HepG2 (cell line): ENCODE data around the gene PDGFRB. TPM values are rescaled to one million over a fixed set of nuclear protein-coding genes. Genes with fewer than 3 reads are reported as not detected.

ENCODE experiments used
- ATAC-seq: fragments of 200-7000 bp; cut with Tn5 transposase; 3 replicates; pipeline ENCODE4 v1.9.1; 2020; ENCODE audit warnings: mild to moderate bottlenecking, moderate library complexity
- BruUV-seq: library from RNA; stranded (reverse); fragments of 400-500 nt; replicated peaks from 2 replicates; lab custom pipeline; 2021; lab: Mats Ljungman, UMichigan
- CTCF ChIA-PET: fragments of 300-600 bp; formaldehyde crosslinking; extraction: SDS; loops from one replicate; lab custom pipeline; 2021; ENCODE audit warnings: low total read pairs, inconsistent platforms, low intra/inter-chr PET ratio; lab: Yijun Ruan, JAX
- POLR2A ChIA-PET: fragments of 350-600 bp; sonication (Branson Sonifier 250); formaldehyde crosslinking; loops from one replicate; lab custom pipeline; 2020; ENCODE audit warnings: antibody characterized with exemption, inconsistent platforms; lab: Yijun Ruan, JAX
- DNase-seq: peaks from one replicate; pipeline ENCODE4 v3.0.0-alpha.2; 2015; ENCODE audit warnings: low spot score
- FAIRE-seq: peaks from 3 replicates; lab custom pipeline; 2011; peaks lifted over from hg19 to GRCh38; lab: Jason Lieb, UNC
- H2AFZ ChIP-seq: one replicate; pipeline ENCODE4 v1.6.1; 2011; ENCODE audit warnings: low read length, inconsistent platforms
- H3K27ac ChIP-seq: fragments of 300-600 bp; 3 replicates; pipeline ENCODE4 v1.8.0; 2011; ENCODE audit warnings: mixed run types, mild to moderate bottlenecking, mixed read lengths, low read length, inconsistent platforms; ENCODE audit not compliant: insufficient read depth; ENCODE audit errors: extremely low read length
- H3K27me3 ChIP-seq, 2 experiments: fragments of 200-600 bp in 1 of 2; 2 replicates in 1 of 2; 3 replicates in 1 of 2; pipeline versions ENCODE4 v1.6.0 to v1.8.0; 2011; ENCODE audit warnings: low read length in 2 of 2, mild to moderate bottlenecking in 2 of 2, moderate library complexity in 2 of 2, inconsistent platforms in 1 of 2; ENCODE audit not compliant: insufficient read depth in 2 of 2, control insufficient read depth in 1 of 2
- H3K36me3 ChIP-seq, 2 experiments: fragments of 200-600 bp in 1 of 2; replicated peaks in 1 of 2; 2 replicates in 1 of 2; 3 replicates in 1 of 2; pipeline versions ENCODE4 v1.5.1 to v1.8.0; 2011; ENCODE audit warnings: low read length in 2 of 2, inconsistent platforms in 1 of 2; ENCODE audit not compliant: insufficient read depth in 2 of 2, control insufficient read depth in 1 of 2
- H3K4me1 ChIP-seq: 2 replicates; pipeline ENCODE4 v1.5.1; 2012; ENCODE audit warnings: low read length, inconsistent platforms; ENCODE audit not compliant: insufficient read depth
- H3K4me2 ChIP-seq: 2 replicates; pipeline ENCODE4 v1.6.0; 2011; ENCODE audit warnings: low read depth, low read length, inconsistent platforms
- H3K4me3 ChIP-seq, 3 experiments: fragments of 200-600 bp in 1 of 3; sonication (generic), shearing (Covaris generic) in 1 of 3; replicated peaks in 1 of 3; 2 replicates each; pipeline ENCODE4 v1.5.1; 2011 to 2016; ENCODE audit warnings: low read length in 3 of 3, inconsistent platforms in 2 of 3, low read depth in 2 of 3, mild to moderate bottlenecking in 2 of 3, control low read depth in 1 of 3, mixed read lengths in 1 of 3; ENCODE audit not compliant: insufficient read depth in 1 of 3
- H3K79me2 ChIP-seq: one replicate; pipeline ENCODE4 v1.6.1; 2011; ENCODE audit warnings: low read length, inconsistent platforms; ENCODE audit not compliant: insufficient read depth
- H3K9ac ChIP-seq: 2 replicates; pipeline ENCODE4 v1.6.0; 2011; ENCODE audit warnings: mild to moderate bottlenecking, low read depth, low read length, inconsistent platforms; ENCODE audit not compliant: insufficient read depth
- H3K9me3 ChIP-seq: 2 replicates; pipeline ENCODE4 v1.5.1; 2012; ENCODE audit warnings: mild to moderate bottlenecking, low read length
- H4K20me1 ChIP-seq: 2 replicates; pipeline ENCODE4 v1.6.0; 2011; ENCODE audit warnings: inconsistent platforms, mild to moderate bottlenecking, low read length, moderate library complexity; ENCODE audit not compliant: insufficient read depth
- CBX2 ChIP-seq, 2 experiments: fragments of 200-600 bp in 1 of 2; sonication (generic); formaldehyde crosslinking in 1 of 2; IDR thresholded peaks; 2 replicates each; pipeline versions ENCODE4 v1.7.0 to v1.8.1; 2018 to 2022; ENCODE audit warnings: low read depth in 2 of 2, low read length in 1 of 2, mild to moderate bottlenecking in 1 of 2, missing genetic modification reagents in 1 of 2
- FOXO4 ChIP-seq: sonication (generic); formaldehyde crosslinking; conservative IDR thresholded peaks from 2 replicates; pipeline ENCODE4 v1.8.1; 2023; ENCODE audit warnings: missing genetic modification reagents
- HINFP ChIP-seq: sonication (generic); formaldehyde crosslinking; IDR thresholded peaks from 2 replicates; pipeline ENCODE4 v1.4.0; 2020; ENCODE audit warnings: low read depth, mild to moderate bottlenecking, missing genetic modification reagents
- PAXIP1 ChIP-seq: sonication (generic); formaldehyde crosslinking; conservative IDR thresholded peaks from 2 replicates; pipeline ENCODE4 v1.4.0; 2020; ENCODE audit warnings: mild to moderate bottlenecking, missing genetic modification reagents, moderate library complexity
- RXRA ChIP-seq: sonication (generic); formaldehyde crosslinking; IDR thresholded peaks from 2 replicates; pipeline ENCODE4 v1.5.1; 2020; ENCODE audit warnings: missing genetic modification reagents
- SOX5 ChIP-seq: IDR thresholded peaks from 2 replicates; pipeline ENCODE4 v1.6.1; 2016; ENCODE audit warnings: borderline replicate concordance
- SOX6 ChIP-seq, 2 experiments: fragments of 450-650 bp in 1 of 2; sonication (generic) in 1 of 2; formaldehyde crosslinking in 1 of 2; IDR thresholded peaks; 2 replicates each; pipeline versions ENCODE4 v1.4.0 to v1.6.1; 2017 to 2020; ENCODE audit warnings: antibody characterized with exemption in 1 of 2, mild to moderate bottlenecking in 1 of 2, missing genetic modification reagents in 1 of 2
- TMF1 ChIP-seq: sonication (generic); formaldehyde crosslinking; IDR thresholded peaks from 2 replicates; pipeline ENCODE4 v1.8.1; 2022; ENCODE audit warnings: low read depth, missing genetic modification reagents
- ZMYM3 ChIP-seq: sonication (generic); formaldehyde crosslinking; IDR thresholded peaks from 2 replicates; pipeline ENCODE4 v1.5.1; 2020; ENCODE audit warnings: mild to moderate bottlenecking, missing genetic modification reagents
- ZNF629 ChIP-seq: sonication (generic); formaldehyde crosslinking; conservative IDR thresholded peaks from 2 replicates; pipeline ENCODE4 v1.5.0; 2020; ENCODE audit warnings: missing genetic modification reagents
- WGBS: methylation state at CpG from one replicate; pipeline ENCODE4 v1.1.6; 2017; ENCODE audit warnings: low lambda C conversion rate; 5-methylcytosine and 5-hydroxymethylcytosine counted together
- in situ Hi-C: cut with HindIII; loops from 2 replicates; pipeline ENCODE4 v1.10.0; 2017; ENCODE audit warnings: low pct_unique_long_range_greater_than_20kb; ENCODE audit not compliant: extremely low pct_ligation_motif_present
- intact Hi-C: fragments of 100-400 bp; cut with micrococcal nuclease; formaldehyde crosslinking; loops from one replicate; pipeline ENCODE4 v1.10.0; 2022; ENCODE audit not compliant: unreplicated experiment
- polyA plus RNA-seq, 8 experiments: library from polyadenylated mRNA; depleted of rRNA in 3 of 8; stranded (reverse) in 7 of 8; unstranded in 1 of 8; fragments of >200 nt; fragmentation: Illumina TruSeq in 4 of 8; extraction: Trizol in 4 of 8; gene quantifications; 2 replicates each; pipeline versions ENCODE4 v1.2.1 to v1.2.3, GENCODE V29; 2011 to 2016; ENCODE audit warnings: low read depth in 4 of 8, missing spikeins in 1 of 8, mixed read lengths in 1 of 8; ENCODE audit not compliant: insufficient read depth in 1 of 8
- total RNA-seq, 5 experiments: library from RNA; depleted of rRNA; stranded (reverse); fragments of >200 nt; fragmentation: Illumina TruSeq; extraction: Trizol; gene quantifications; 2 replicates each; pipeline ENCODE4 v1.2.3, GENCODE V29; 2016; ENCODE audit warnings: low read depth in 1 of 5
- TF ChIP-seq, protein P1 (sequence below): sonication (generic); formaldehyde crosslinking; IDR thresholded peaks from 2 replicates; pipeline ENCODE4 v1.4.0; 2020; ENCODE audit warnings: low read depth, mild to moderate bottlenecking, missing genetic modification reagents
- TF ChIP-seq, protein P2 (sequence below): sonication (generic); formaldehyde crosslinking; IDR thresholded peaks from 2 replicates; pipeline ENCODE4 v1.4.0; 2020; ENCODE audit warnings: missing genetic modification reagents

Gene PDGFRB
- total and polyA plus RNA-seq, 2 of the 13 experiments (the other 11 are each of a cell fraction or from before 2014, with no cell fraction given) = 4.0 to 21.0 TPM

DNA sequence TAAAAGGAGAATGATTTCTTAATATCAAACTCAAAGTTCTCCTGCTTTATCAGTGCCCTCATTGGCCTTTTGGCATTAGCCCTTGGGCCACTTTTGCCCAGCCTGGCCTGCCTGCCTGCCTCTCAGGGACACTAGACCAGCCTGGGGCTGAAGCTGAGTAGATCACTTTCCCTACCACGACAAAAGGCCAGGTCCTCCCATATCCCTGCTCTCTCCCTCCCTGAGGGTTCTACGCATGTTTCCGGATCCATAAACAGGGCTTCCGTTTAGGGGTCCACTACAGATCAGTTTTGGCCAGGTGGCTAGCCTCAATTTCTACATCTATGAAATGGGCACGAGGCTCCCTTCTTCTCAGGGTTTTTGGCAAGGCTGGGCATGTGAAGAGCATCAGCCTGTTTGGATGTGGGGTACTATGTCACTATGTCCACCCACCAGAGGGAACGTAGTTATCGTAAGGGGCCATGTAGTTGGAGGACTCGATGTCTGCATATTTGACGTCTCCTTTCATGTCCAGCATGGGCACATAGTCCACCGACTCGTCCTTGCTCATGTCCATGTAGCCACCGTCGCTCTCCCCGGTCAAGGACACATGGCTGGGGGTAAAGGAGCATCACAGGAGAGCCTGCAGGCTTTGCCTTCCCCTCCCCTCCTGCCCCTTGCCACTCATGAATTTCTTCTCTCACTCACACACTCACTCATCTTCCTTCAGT, 34.0 kb downstream of the PDGFRB start:
- Histone ChIP-seq H3K79me2 (no peaks in the 10 kb centered on the region), H4K20me1 (no peaks in the 10 kb centered on the region), H2AFZ (no peak overlapping the region), H3K36me3 (no peaks in the 10 kb centered on the region), H3K4me3 (no peak overlapping the region), H3K4me1 (peaks cover 18% of the 10 kb centered on the region), H3K9me3 (no peaks in the 10 kb centered on the region), H3K9ac (no peak overlapping the region), H3K27ac (no peak overlapping the region), H3K4me2 (peak overlapping the region; percentile 33; the same call in 1 of the 2 replicates), H3K27me3 (no peaks in the 10 kb centered on the region)
- POLR2A ChIA-PET = no interaction called here
- ATAC-seq (no peak; the same call in 2 of the 3 replicates), FAIRE-seq (no peak), DNase-seq (no peak)
- intact Hi-C loops = loop anchor here (10.0 kb wide), 1 partner anchor 287 kb away; no protein-coding TSS in a partner anchor
- BruUV-seq = no TSS peak
- CTCF ChIA-PET = interaction anchor here (1.3 kb wide), 1 partner anchor 287 kb away, joined by 3 read pairs; no protein-coding TSS in a partner anchor
- in situ Hi-C loops = no loop called here
- WGBS = 73% methylated on average over 7 of the region's 14 CpGs
- TF ChIP-seq TMF1 (CRISPR knock-in tag) (0 out of 2 replicates have a peak, but pooled peaks have one; percentile 40), SOX5 (CRISPR knock-in tag) (0 out of 2 replicates have a peak, but pooled peaks have one; percentile 9), ZMYM3 (CRISPR knock-in tag) (peak; percentile 40; the same call in 1 of the 2 replicates), HINFP (CRISPR knock-in tag) (peak; percentile 12; the same call in 1 of the 2 replicates), PAXIP1 (peak; percentile 13; the same call in 1 of the 2 replicates), RXRA (CRISPR knock-in tag) (peak; percentile 30; the same call in 1 of the 2 replicates), ZNF629 (peak; percentile 89), FOXO4 (CRISPR knock-in tag) (no peak), SOX6 (IDR thresholded peaks at IDR 0.05) (no peak), SOX6 (CRISPR knock-in tag; IDR thresholded peaks at IDR 0.05) (0 out of 2 replicates have a peak, but pooled peaks have one; percentile 1), CBX2 (IDR thresholded peaks at IDR 0.05; ENCODE audit: low read depth, low read length) (no peak), CBX2 (CRISPR knock-in tag; IDR thresholded peaks at IDR 0.05; ENCODE audit: low read depth) (no peak)
- TF ChIP-seq, protein P1, sequence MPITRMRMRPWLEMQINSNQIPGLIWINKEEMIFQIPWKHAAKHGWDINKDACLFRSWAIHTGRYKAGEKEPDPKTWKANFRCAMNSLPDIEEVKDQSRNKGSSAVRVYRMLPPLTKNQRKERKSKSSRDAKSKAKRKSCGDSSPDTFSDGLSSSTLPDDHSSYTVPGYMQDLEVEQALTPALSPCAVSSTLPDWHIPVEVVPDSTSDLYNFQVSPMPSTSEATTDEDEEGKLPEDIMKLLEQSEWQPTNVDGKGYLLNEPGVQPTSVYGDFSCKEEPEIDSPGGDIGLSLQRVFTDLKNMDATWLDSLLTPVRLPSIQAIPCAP (CRISPR knock-in tag) = no peak
- TF ChIP-seq, protein P2, sequence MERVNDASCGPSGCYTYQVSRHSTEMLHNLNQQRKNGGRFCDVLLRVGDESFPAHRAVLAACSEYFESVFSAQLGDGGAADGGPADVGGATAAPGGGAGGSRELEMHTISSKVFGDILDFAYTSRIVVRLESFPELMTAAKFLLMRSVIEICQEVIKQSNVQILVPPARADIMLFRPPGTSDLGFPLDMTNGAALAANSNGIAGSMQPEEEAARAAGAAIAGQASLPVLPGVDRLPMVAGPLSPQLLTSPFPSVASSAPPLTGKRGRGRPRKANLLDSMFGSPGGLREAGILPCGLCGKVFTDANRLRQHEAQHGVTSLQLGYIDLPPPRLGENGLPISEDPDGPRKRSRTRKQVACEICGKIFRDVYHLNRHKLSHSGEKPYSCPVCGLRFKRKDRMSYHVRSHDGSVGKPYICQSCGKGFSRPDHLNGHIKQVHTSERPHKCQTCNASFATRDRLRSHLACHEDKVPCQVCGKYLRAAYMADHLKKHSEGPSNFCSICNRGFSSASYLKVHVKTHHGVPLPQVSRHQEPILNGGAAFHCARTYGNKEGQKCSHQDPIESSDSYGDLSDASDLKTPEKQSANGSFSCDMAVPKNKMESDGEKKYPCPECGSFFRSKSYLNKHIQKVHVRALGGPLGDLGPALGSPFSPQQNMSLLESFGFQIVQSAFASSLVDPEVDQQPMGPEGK = no peak
